Activated naive CD4-positive, alpha-beta T cell treated with anti-CD3 and anti-CD28 coated beads, Interleukin-2, amount 10 ng/mL, durations not matched to agents 7 days and 5 days (primary cell): ENCODE data around the gene RBM19.

Experiments
- CTCF ChIA-PET: fragments of 350-600 bp; sonication (Branson Sonifier 250); formaldehyde crosslinking; loops from one replicate; lab custom pipeline; 2021; ENCODE audit warnings: antibody characterized with exemption; lab: Charles Lee
- DNase-seq: peaks from one replicate; pipeline ENCODE4 v3.0.0-alpha.2; 2020
- H3K27ac Mint-ChIP-seq: one replicate; pipeline ENCODE4 v1.8.0; 2021; ENCODE audit warnings: mild to moderate bottlenecking, moderate library complexity, mixed read lengths
- H3K27me3 Mint-ChIP-seq: one replicate; pipeline ENCODE4 v1.8.0; 2021; ENCODE audit warnings: mild to moderate bottlenecking, mixed read lengths
- H3K36me3 Mint-ChIP-seq: one replicate; pipeline ENCODE4 v1.8.0; 2021; ENCODE audit warnings: mixed read lengths
- H3K4me1 Mint-ChIP-seq: one replicate; pipeline ENCODE4 v1.8.0; 2021; ENCODE audit warnings: mixed read lengths
- H3K4me3 Mint-ChIP-seq: one replicate; pipeline ENCODE4 v1.8.0; 2021; ENCODE audit warnings: mild to moderate bottlenecking, moderate library complexity, mixed read lengths
- H3K9me3 Mint-ChIP-seq: one replicate; pipeline ENCODE4 v1.8.0; 2021; ENCODE audit warnings: mixed read lengths

The RBM19 gene

DNA sequence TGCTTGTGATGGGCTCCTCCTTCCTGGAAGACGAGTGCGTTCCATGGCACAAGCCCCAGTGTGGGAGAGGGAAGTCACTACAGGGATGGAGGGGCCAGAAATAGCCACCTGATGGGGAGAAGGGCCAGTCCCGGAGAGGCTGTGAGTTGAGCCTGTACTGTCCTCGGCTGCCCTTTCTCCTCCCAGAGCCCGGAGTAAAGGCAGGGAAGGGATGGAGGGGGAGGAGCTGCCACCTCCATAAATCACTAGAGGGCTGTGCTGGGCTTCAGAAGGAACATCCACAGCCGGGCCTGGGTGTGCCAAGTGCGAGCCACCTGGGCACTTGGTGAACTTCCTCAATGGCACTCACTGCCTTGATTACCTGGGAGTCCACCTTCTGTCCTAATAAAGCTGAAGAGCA lies 110.1 kb downstream of the RBM19 start:
- Mint-ChIP-seq H3K4me1 (no peaks in the 10 kb centered on the region), H3K27me3 (no peaks in the 10 kb centered on the region), H3K9me3 (no peaks in the 10 kb centered on the region), H3K4me3 (no peak overlapping the region), H3K27ac (no peak overlapping the region), H3K36me3 (no peaks in the 10 kb centered on the region)
- no peak for DNase-seq
- CTCF ChIA-PET: no interaction called here

DNA sequence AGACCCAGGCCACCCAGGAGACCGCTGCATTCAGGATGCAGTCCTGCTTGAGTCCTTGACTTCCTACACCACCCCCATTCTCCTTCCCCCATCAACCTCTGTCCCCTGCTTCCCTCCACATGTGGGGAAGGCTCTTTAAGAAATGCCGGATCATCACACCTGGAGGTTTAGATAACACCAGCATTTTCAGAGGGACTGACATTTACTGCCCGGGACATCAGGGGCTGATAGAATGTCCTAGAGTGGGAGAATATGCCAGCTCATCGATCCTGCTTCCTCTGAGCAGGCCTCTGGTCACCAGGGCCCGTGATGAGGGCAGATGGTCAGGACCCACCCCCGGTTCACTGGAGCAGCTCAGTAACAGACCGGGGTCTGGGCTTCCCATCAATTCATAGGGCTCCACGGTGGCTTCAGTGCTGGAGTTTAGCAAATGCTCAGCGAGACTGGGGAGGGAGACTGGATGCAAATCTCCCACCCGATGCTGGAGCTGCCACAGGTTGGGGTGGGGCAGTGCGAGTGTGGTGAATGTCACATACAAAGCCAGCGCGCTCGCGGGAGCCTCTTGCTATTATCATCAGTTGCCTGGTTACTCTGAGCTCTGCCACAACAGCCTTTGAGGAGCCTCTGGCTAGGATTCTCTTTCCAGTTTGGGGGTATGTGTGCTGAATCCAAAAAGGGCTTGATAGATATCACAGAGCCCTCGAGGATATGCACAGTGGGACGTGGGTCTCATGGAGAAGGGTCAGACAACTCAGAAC lies 111.6 kb downstream of the RBM19 start:
- H3K9me3 Mint-ChIP-seq: no peaks in the 10 kb centered on the region
- DNase-seq: no peak
- H3K27ac Mint-ChIP-seq: no peak overlapping the region
- H3K4me1 Mint-ChIP-seq: no peaks in the 10 kb centered on the region
- H3K27me3 Mint-ChIP-seq: no peaks in the 10 kb centered on the region
- H3K4me3 Mint-ChIP-seq: no peak overlapping the region
- CTCF ChIA-PET: no interaction called here
- H3K36me3 Mint-ChIP-seq: no peaks in the 10 kb centered on the region

DNA sequence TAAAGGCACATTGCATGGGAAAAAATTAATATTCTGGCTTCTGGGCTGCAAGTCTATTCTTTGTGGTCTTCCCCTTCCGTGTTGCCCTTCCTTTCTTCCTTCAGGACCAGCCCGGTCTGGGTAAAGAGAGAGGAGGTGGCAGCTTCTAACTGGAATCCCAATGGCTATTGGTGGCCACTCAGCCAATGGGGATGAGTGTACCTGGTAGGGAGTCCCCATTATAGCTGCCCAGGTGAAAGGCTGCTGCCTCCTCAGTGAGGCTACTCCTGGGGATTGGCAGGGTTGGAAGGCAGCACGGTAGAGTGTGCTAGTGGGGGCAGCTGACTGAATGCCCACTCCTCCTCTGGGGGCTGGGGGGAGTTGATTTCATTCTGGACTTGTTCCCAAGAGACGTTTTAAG lies 112.6 kb downstream of the RBM19 start:
- Mint-ChIP-seq H3K4me1 (no peaks in the 10 kb centered on the region), H3K9me3 (no peaks in the 10 kb centered on the region), H3K27me3 (no peaks in the 10 kb centered on the region), H3K36me3 (no peaks in the 10 kb centered on the region), H3K4me3 (no peak overlapping the region), H3K27ac (no peak overlapping the region)
- DNase-seq: no peak
- CTCF ChIA-PET: no interaction called here

DNA sequence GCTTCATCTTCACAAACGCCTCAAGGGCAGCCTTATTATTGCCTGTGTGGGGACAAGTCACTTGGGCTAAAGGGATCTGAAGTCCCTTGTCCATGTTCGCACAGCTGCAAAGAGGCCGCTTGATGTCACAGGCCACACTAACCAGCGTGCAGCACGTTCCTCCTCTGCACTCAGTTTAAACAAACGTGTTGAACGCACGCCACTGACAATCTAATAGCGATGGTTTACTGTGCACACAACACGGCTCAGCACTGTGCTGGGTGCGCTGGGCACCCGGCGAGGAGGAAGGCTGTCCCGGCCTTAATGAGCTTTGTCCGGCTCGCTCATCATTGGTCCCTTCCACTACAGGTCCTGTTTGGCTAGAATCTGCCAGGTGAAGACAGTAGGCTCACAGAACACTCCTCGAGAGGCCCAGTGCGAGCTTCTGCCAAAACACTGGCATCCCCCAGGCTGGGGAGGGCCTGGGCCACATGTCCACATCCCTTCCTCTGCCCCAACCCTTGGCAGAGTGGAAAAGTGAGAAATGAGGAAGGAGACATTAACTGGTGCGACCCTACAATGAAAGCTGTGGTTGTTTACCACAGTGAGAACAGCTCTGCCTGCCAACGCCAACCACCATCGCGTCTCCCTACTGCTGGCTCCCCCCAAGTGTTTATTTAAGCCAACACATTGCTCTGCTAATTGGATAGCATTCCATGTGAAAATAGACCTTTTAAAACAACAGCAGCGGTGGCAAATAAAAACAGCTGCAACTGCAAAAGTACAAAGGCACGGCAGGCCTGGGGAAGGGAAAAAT lies 113.2 kb downstream of the RBM19 start:
- Mint-ChIP-seq H3K27me3 (no peaks in the 10 kb centered on the region), H3K9me3 (no peaks in the 10 kb centered on the region), H3K4me3 (no peak overlapping the region), H3K4me1 (no peaks in the 10 kb centered on the region), H3K36me3 (no peaks in the 10 kb centered on the region), H3K27ac (no peak overlapping the region)
- no peak for DNase-seq
- CTCF ChIA-PET: interaction anchor here (1.2 kb wide), 1 partner anchor 9 kb away, joined by 4 read pairs; no protein-coding TSS in a partner anchor

DNA sequence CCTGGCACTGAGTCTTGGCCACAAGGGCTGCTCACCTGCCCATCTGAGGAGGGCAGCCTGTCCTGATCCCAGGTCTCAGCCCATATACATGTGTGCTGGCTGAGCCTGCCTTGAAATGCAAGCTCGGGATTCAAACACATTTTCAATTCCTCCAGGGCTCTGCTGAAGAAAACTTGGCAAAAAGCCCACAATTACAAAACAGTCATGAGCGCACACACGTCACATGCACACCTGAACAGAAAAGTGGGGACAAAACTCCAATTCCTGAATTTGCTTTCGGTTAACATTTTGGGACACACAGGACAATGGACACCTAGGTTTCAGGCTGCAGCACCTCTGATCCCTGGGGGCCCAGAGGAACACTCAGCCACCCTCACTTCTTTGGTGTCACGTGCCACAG lies 113.9 kb downstream of the RBM19 start:
- Mint-ChIP-seq H3K27ac (no peak overlapping the region), H3K9me3 (no peaks in the 10 kb centered on the region), H3K36me3 (no peaks in the 10 kb centered on the region), H3K4me1 (no peaks in the 10 kb centered on the region), H3K4me3 (no peak overlapping the region), H3K27me3 (no peaks in the 10 kb centered on the region)
- DNase-seq: no peak
- CTCF ChIA-PET: interaction anchor here (1.2 kb wide), 1 partner anchor 10 kb away, joined by 4 read pairs; no protein-coding TSS in a partner anchor

DNA sequence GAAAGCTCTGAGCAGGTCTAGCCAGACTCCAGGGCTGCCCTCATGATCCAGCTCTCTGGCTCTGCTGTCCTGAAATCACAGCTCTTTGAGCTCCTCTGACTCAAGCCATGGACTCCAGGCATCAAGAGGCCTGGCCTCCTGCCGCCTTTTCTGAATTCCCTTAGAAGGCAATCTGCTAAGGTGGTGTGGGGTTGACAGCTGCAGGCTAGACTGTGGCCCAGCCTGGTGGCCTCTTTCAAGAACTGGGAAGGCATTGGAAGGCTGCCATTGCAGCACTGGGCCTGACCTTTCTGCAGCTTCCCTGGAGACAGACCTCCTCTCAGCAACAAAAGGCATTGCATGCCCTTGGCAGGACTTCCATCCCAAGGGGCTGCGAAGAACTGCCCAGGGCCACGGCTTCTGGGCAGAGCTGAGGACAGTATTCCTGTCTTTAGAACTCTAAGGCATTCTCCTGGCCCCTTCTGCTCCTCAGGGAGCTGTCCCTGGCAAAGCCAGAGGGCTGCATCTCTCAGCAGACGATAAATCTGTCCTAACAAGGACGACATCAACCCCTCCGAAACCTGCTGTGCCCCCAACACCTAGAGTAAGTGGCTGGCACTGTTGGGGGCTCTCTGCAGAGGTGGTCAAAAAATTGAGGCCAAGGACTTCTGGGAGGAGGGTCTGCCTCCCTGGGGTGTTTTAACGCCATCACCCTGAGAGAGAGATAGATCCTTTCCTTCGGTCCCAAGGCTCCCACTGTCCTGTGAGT lies 115.6 kb downstream of the RBM19 start:
- Mint-ChIP-seq H3K27me3 (no peaks in the 10 kb centered on the region), H3K36me3 (no peaks in the 10 kb centered on the region), H3K4me3 (no peak overlapping the region), H3K4me1 (no peaks in the 10 kb centered on the region), H3K9me3 (no peaks in the 10 kb centered on the region), H3K27ac (no peak overlapping the region)
- DNase-seq: no peak
- CTCF ChIA-PET: no interaction called here

DNA sequence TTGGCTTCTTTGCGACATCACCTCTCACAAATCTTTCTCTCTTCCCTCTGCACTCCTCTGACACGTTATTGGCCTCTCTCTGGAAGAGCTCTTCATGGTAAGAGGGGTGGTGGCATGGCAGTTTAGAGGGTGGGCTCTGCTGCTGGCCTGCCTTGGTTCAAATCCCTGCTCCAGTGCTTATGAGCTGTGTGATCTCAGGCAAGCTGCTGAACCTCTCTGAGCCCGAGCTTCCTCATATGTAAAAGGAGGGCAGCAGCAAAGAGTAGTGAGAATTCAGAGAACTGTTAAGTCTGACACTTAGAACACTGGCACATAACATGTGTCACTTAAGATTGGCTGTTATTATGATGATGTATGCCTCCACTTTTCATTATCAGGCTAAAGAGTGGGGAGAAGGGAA lies 118.3 kb downstream of the RBM19 start:
- peaks cover 1% of the 10 kb centered on the region for H3K36me3 Mint-ChIP-seq
- CTCF ChIA-PET: no interaction called here
- no peaks in the 10 kb centered on the region for H3K4me1 Mint-ChIP-seq
- no peak overlapping the region for H3K4me3 Mint-ChIP-seq
- no peaks in the 10 kb centered on the region for H3K9me3 Mint-ChIP-seq
- H3K27me3 Mint-ChIP-seq: no peaks in the 10 kb centered on the region
- DNase-seq: no peak
- H3K27ac Mint-ChIP-seq: no peak overlapping the region

DNA sequence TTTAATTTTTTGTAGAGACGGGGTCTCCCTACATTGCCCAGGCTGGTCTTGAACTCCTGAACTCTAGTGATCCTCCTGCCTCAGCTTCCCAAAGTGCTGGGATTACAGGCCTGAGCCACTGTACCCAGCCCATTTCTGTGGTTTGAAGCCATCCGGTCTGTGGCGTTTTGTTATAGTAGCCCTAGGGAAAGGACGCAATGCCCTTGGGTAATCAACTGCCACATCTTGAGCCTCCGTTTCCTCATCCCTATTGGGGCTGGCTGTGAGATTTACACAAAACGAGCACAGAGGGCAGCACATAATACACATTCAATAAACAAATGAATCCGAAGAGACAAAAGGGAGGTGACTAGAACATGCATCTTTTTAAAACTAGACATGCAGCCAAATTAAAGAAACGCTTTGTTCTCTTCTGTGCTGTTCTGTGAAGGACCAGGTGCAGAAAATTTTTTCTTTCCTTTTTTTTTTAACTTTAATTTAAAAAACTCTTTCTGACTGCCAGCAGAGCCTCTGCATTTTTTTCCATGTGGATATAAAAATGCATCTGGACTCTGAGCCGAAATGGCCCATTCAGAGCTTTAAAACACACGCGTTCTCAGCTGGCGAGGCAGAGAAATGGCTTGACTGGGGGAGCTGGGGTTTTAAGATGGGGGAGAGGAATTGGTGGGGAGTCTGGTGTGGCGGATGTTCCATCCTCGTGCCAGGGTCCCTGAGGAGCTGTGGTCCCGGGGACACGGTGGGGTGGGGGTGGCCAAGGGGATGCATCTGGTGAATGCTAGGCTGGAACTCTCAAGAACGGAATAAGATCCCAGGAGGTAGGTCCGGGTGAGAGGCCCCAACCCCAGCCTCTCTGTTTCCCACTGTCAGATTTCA lies 119.0 kb downstream of the RBM19 start:
- no peak for DNase-seq
- peaks cover 1% of the 10 kb centered on the region for H3K36me3 Mint-ChIP-seq
- no peaks in the 10 kb centered on the region for H3K4me1 Mint-ChIP-seq
- CTCF ChIA-PET: no interaction called here
- no peaks in the 10 kb centered on the region for H3K27me3 Mint-ChIP-seq
- H3K9me3 Mint-ChIP-seq: no peaks in the 10 kb centered on the region
- no peak overlapping the region for H3K27ac Mint-ChIP-seq
- H3K4me3 Mint-ChIP-seq: no peak overlapping the region

DNA sequence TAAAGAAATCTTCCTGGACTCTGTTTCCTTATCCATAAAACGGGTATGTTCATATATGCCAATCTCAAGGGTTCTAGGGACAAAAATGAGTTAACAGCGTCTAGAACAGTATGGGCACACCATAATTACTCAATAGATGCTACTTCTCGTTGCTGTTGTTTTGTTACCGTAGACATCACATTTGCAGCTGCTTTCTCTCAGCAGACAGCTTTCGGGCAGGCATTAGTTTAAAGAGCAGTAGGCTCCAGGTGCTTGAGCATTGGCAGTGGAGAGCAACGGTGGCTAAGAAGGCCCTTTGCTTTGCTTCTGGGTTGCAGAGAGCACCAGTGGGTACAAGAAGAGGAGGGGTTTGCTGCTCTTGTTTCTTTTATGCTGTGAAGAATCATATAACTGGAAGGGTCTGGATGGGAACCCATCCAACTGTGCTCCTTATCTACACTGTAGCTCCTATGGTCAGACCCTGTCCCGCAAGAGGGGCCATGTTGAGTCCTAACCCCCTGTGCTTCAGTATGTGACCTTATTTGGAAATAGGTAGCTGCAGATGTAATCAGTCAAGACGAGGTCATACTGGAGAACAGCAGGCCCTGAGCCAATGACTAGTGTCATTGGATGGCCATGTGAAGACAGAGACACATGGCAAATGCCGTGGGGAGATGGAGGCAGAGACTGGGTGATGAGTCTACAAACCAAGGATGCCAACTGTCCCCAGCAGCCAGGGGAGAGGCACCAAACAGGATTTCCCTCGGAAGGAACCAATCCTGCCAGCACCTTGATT lies 120.0 kb downstream of the RBM19 start:
- Mint-ChIP-seq H3K27me3 (no peaks in the 10 kb centered on the region), H3K9me3 (no peaks in the 10 kb centered on the region), H3K27ac (no peak overlapping the region), H3K4me3 (no peak overlapping the region), H3K36me3 (peaks cover 1% of the 10 kb centered on the region), H3K4me1 (no peaks in the 10 kb centered on the region)
- CTCF ChIA-PET: no interaction called here
- DNase-seq: no peak

DNA sequence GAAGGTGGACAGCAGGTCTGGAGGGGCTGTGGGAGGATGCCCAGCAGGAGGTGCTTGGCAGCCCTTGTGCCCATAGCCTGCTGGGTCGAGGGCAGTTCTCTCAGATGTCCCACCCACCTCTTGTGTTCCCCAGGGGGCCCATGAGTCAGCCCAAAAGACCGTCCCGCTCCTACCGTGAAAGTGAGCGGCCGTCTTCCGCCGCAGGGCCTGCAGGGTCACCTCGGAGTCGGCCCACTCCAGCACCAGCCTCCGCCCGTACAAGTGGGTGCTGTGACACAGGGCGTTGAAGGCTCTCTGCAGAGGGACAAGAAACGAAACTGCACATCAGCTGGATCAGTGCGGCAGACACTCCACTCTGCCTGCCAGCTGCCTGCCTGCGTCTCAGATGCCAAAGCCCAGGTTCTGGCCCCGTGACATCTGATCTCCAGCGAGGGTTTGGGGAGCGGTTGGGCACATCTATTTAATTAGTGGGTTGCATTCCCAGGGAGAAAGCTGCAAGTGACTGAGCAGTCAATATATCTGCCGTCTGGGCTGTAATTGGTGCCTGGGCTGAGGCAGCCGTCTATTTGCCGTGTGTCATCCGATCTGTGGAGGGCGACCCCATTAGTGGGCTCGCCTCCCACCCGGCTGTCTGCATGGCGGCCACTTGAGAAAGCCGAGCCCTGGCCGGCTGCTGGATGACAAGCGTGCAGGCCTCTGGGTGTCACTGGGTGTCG lies 121.5 kb downstream of the RBM19 start:
- H3K27ac Mint-ChIP-seq: no peak overlapping the region
- CTCF ChIA-PET: no interaction called here

DNA sequence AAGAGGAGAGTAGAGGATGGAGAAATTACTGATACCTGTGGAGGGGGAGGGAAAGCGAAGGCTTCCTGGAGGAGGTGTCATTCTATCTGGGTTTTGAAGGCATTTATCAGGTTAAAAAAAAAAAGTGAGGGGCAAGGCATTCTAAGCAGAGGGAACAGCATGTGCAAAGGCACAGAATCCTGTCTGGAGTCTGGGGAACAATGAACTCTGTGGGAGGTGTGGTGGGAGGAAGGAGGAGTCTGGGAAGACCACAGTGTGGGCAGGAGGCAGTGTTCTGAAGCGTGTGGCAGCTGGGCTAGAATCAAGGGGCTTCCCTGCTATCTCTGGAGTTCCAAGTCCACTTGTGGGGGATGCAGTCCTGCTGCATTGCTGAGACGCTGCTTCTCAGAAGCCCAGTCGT lies 123.4 kb downstream of the RBM19 start:
- H3K27ac Mint-ChIP-seq: no peak overlapping the region

More for the DNA sequence above, 121.5 kb downstream of the RBM19 start:
- Mint-ChIP-seq H3K27me3 (no peaks in the 10 kb centered on the region), H3K4me3 (no peak overlapping the region), H3K4me1 (no peaks in the 10 kb centered on the region), H3K9me3 (no peaks in the 10 kb centered on the region), H3K36me3 (peaks cover 1% of the 10 kb centered on the region)
- DNase-seq: no peak

DNA sequence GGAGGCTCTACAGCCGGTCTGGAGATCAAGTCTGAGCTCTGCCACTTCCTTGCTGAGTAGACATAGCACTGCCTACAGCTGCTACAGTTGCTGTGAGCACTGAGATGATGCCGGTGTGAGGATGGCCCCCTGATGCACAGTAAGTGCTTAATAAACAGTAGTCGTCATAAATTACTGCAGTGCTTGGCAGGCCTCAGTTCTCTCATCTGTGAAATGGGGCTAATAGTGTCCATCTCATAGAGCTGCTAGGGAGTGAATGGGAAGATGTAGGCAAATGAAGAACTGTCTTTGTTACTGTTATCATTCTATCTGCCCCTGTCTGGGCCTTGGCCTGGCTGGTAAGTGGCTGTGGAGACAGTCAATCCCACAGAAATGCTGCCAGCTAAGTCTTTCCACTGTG lies 124.3 kb downstream of the RBM19 start:
- Mint-ChIP-seq H3K4me3 (no peak overlapping the region), H3K9me3 (no peaks in the 10 kb centered on the region), H3K27ac (no peak overlapping the region), H3K4me1 (peaks cover 3% of the 10 kb centered on the region), H3K27me3 (no peaks in the 10 kb centered on the region), H3K36me3 (peaks cover 1% of the 10 kb centered on the region)
- no peak for DNase-seq
- CTCF ChIA-PET: no interaction called here

More for the DNA sequence above, 123.4 kb downstream of the RBM19 start:
- CTCF ChIA-PET: interaction anchor here (0.7 kb wide), 1 partner anchor 453 kb away, joined by 3 read pairs; no protein-coding TSS in a partner anchor
- Mint-ChIP-seq H3K4me1 (peaks cover 3% of the 10 kb centered on the region), H3K27me3 (no peaks in the 10 kb centered on the region), H3K9me3 (no peaks in the 10 kb centered on the region), H3K4me3 (no peak overlapping the region), H3K36me3 (peaks cover 1% of the 10 kb centered on the region)
- no peak for DNase-seq
